ENCODE data around the gene RMC1.

DNA sequence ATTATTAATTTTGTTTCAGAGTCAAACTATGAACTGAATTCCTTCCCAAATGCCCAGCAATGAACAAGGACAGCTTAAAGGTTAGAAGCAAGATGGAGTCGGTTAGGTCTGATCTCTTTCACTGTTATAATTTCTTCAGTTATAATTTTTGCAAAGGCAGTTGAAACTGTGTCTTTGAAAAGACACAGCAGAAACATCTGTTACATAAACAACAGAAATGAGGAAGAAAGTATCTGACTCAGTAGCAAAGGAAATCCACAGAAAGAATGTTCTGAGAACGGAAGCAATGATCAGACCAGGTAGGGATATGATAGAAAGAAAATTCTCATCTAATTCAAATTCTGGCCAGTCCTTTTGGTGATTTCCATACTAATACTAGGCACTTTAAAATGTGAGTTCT, 5.2 kb upstream of the RMC1 start:
- TF ChIP-seq, protein P1, sequence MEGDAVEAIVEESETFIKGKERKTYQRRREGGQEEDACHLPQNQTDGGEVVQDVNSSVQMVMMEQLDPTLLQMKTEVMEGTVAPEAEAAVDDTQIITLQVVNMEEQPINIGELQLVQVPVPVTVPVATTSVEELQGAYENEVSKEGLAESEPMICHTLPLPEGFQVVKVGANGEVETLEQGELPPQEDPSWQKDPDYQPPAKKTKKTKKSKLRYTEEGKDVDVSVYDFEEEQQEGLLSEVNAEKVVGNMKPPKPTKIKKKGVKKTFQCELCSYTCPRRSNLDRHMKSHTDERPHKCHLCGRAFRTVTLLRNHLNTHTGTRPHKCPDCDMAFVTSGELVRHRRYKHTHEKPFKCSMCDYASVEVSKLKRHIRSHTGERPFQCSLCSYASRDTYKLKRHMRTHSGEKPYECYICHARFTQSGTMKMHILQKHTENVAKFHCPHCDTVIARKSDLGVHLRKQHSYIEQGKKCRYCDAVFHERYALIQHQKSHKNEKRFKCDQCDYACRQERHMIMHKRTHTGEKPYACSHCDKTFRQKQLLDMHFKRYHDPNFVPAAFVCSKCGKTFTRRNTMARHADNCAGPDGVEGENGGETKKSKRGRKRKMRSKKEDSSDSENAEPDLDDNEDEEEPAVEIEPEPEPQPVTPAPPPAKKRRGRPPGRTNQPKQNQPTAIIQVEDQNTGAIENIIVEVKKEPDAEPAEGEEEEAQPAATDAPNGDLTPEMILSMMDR (IDR thresholded peaks at IDR 0.05): no peak
- TF ChIP-seq POLR2AphosphoS5 (IDR thresholded peaks at IDR 0.05) (no peak), POLR2A (IDR thresholded peaks at IDR 0.05) (no peak), EP300 (IDR thresholded peaks at IDR 0.05) (no peak)
